SU-DHL-6 (cell line): Measurements from ENCODE around the gene MECR.

ENCODE experiments used
- H2AFZ ChIP-seq: fragments of 200-600 bp; sonication (generic); 2 replicates; pipeline ENCODE4 v1.6.1; 2014; ENCODE audit warnings: low read depth, mild to moderate bottlenecking, moderate library complexity, mixed read lengths, antibody characterized with exemption, low read length; ENCODE audit not compliant: severe bottlenecking
- H3F3A ChIP-seq: fragments of 200-600 bp; shearing (Covaris generic); 2 replicates; pipeline ENCODE4 v1.6.0; 2016; ENCODE audit warnings: antibody characterized with exemption, mild to moderate bottlenecking; ENCODE audit not compliant: insufficient read depth
- H3K27ac ChIP-seq: fragments of 200-600 bp; sonication (generic); 2 replicates; pipeline ENCODE4 v1.5.1; 2016; ENCODE audit warnings: low read depth, mild to moderate bottlenecking, low read length, moderate library complexity, mixed read lengths
- H3K27me3 ChIP-seq: fragments of 200-600 bp; sonication (generic), shearing (Covaris generic); 2 replicates; pipeline ENCODE4 v1.6.0; 2014; ENCODE audit warnings: mild to moderate bottlenecking, low read length
- H3K36me3 ChIP-seq: fragments of 200-600 bp; sonication (generic); 2 replicates; pipeline ENCODE4 v1.6.1; 2014; ENCODE audit warnings: mild to moderate bottlenecking, low read length, mixed read lengths
- H3K4me2 ChIP-seq: fragments of 300-600, 200-600 bp; shearing (Covaris generic), sonication (generic); 2 replicates; pipeline ENCODE4 v1.6.0; 2014; ENCODE audit warnings: low read length, low read depth, mild to moderate bottlenecking; ENCODE audit not compliant: poor library complexity, severe bottlenecking
- H3K4me3 ChIP-seq: fragments of 200-600 bp; sonication (generic); 2 replicates; pipeline ENCODE4 v1.5.1; 2014; ENCODE audit warnings: antibody characterized with exemption, low read length, mild to moderate bottlenecking, mixed read lengths; ENCODE audit not compliant: insufficient read depth, poor library complexity, severe bottlenecking
- H3K79me2 ChIP-seq: fragments of 200-600 bp; sonication (generic); 2 replicates; pipeline ENCODE4 v1.6.1; 2014; ENCODE audit warnings: mild to moderate bottlenecking, low read length, moderate library complexity; ENCODE audit not compliant: insufficient read depth
- H3K9ac ChIP-seq: fragments of 200-600 bp; sonication (generic); 2 replicates; pipeline ENCODE4 v1.7.0; 2014; ENCODE audit warnings: mild to moderate bottlenecking, low read length
- H3K9me2 ChIP-seq: fragments of 200-600 bp; sonication (generic); replicated peaks from 2 replicates; pipeline ENCODE4 v1.6.1; 2014; ENCODE audit warnings: low read length; ENCODE audit not compliant: insufficient read depth
- H3K9me3 ChIP-seq: fragments of 200-600 bp; sonication (generic); 2 replicates; pipeline ENCODE4 v1.6.1; 2014; ENCODE audit warnings: low read length, mixed read lengths; ENCODE audit not compliant: insufficient read depth
- H4K20me1 ChIP-seq: fragments of 200-600 bp; sonication (generic); 2 replicates; pipeline ENCODE4 v1.6.1; 2014; ENCODE audit warnings: low read depth, mild to moderate bottlenecking, antibody characterized with exemption, low read length, moderate library complexity, mixed read lengths
- CTCF ChIP-seq: fragments of 200-600 bp; sonication (generic); IDR thresholded peaks from one replicate; pipeline ENCODE4 v1.5.1; 2017; ENCODE audit warnings: antibody characterized with exemption, mild to moderate bottlenecking, low read length, moderate library complexity; ENCODE audit not compliant: insufficient read depth, poor library complexity, severe bottlenecking
- EZH2phosphoT487 ChIP-seq: fragments of 200-600 bp; sonication (generic), shearing (Covaris generic); conservative IDR thresholded peaks from 2 replicates; pipeline ENCODE4 v1.6.1; 2018; ENCODE audit warnings: mild to moderate bottlenecking, antibody characterized with exemption, low read length, moderate library complexity, mixed read lengths

MECR gene

GRCh38 chr1:29271724-29272123, 41.0 kb upstream of the MECR start:
- H3K9ac ChIP-seq: no peak overlapping the region
- no peak overlapping the region for H3K4me3 ChIP-seq
- no peaks in the 10 kb centered on the region for H4K20me1 ChIP-seq
- no peak overlapping the region for H2AFZ ChIP-seq
- TF ChIP-seq CTCF: no peak
- no peak for TF ChIP-seq EZH2phosphoT487
- H3K27ac ChIP-seq: no peak overlapping the region
- H3K9me2 ChIP-seq: no peaks in the 10 kb centered on the region
- H3K9me3 ChIP-seq: no peaks in the 10 kb centered on the region
- H3K79me2 ChIP-seq: no peaks in the 10 kb centered on the region
- no peaks in the 10 kb centered on the region for H3F3A ChIP-seq
- H3K4me2 ChIP-seq: no peak overlapping the region
- no peaks in the 10 kb centered on the region for H3K27me3 ChIP-seq
- H3K36me3 ChIP-seq: no peaks in the 10 kb centered on the region

GRCh38 chr1:29270929-29271521, 40.3 kb upstream of the MECR start:
- no peak overlapping the region for H3K4me2 ChIP-seq

GRCh38 chr1:29269382-29269781, 38.6 kb upstream of the MECR start:
- Histone ChIP-seq H4K20me1 (no peaks in the 10 kb centered on the region), H3F3A (no peaks in the 10 kb centered on the region), H3K9me2 (no peaks in the 10 kb centered on the region), H3K36me3 (no peaks in the 10 kb centered on the region), H3K27me3 (no peaks in the 10 kb centered on the region; the same call in 1 of the 2 replicates), H3K27ac (no peak overlapping the region), H3K9me3 (no peaks in the 10 kb centered on the region), H3K4me3 (no peak overlapping the region), H3K4me2 (no peak overlapping the region), H3K9ac (no peak overlapping the region), H2AFZ (no peak overlapping the region), H3K79me2 (no peaks in the 10 kb centered on the region)
- TF ChIP-seq CTCF: no peak
- no peak for TF ChIP-seq EZH2phosphoT487

More at GRCh38 chr1:29270929-29271521, 40.3 kb upstream of the MECR start:
- TF ChIP-seq CTCF (no peak), EZH2phosphoT487 (no peak)
- Histone ChIP-seq H3K9me3 (no peaks in the 10 kb centered on the region), H3K27ac (no peak overlapping the region), H3K9me2 (no peaks in the 10 kb centered on the region), H3F3A (no peaks in the 10 kb centered on the region), H3K27me3 (no peaks in the 10 kb centered on the region; the same call in 1 of the 2 replicates), H3K79me2 (no peaks in the 10 kb centered on the region), H3K4me3 (no peak overlapping the region), H2AFZ (no peak overlapping the region), H3K36me3 (no peaks in the 10 kb centered on the region), H4K20me1 (no peaks in the 10 kb centered on the region), H3K9ac (no peak overlapping the region)
